Smooth muscle cell (in vitro differentiated cells): Measurements from ENCODE around the gene IGLON5. TPM values are rescaled to one million over a fixed set of nuclear protein-coding genes. Genes with fewer than 3 reads are reported as not detected.

Source experiments
- DNase-seq: peaks from one replicate; lab custom pipeline; 2025; ENCODE audit not compliant: unreplicated experiment; lab: John Stamatoyannopoulos, UW
- H2AFZ ChIP-seq: fragments of 200-600 bp; sonication (generic); 2 replicates; pipeline ENCODE4 v1.6.0; 2016; ENCODE audit warnings: antibody characterized with exemption, low read depth, mild to moderate bottlenecking
- H3F3A ChIP-seq: fragments of 200-600 bp; sonication (generic); 2 replicates; pipeline ENCODE4 v1.6.0; 2017; ENCODE audit warnings: antibody characterized with exemption, low read depth
- H3K27ac ChIP-seq: fragments of 200-600 bp; sonication (generic); 2 replicates; pipeline ENCODE4 v1.5.1; 2016; ENCODE audit warnings: low read depth, mild to moderate bottlenecking
- H3K27me3 ChIP-seq: fragments of 200-600 bp; sonication (generic); 2 replicates; pipeline ENCODE4 v1.6.1; 2016; ENCODE audit warnings: low read depth, mild to moderate bottlenecking
- H3K36me3 ChIP-seq: fragments of 200-600 bp; sonication (generic); 2 replicates; pipeline ENCODE4 v1.5.1; 2016; ENCODE audit warnings: low read depth
- H3K4me1 ChIP-seq: fragments of 200-600 bp; sonication (generic); 2 replicates; pipeline ENCODE4 v1.5.1; 2016; ENCODE audit warnings: low read depth
- H3K4me2 ChIP-seq: fragments of 200-600 bp; sonication (generic); 2 replicates; pipeline ENCODE4 v1.6.0; 2016; ENCODE audit warnings: mild to moderate bottlenecking
- H3K4me3 ChIP-seq: fragments of 200-600 bp; sonication (generic); 2 replicates; pipeline ENCODE4 v1.5.1; 2016; ENCODE audit warnings: mild to moderate bottlenecking
- H3K79me2 ChIP-seq: fragments of 200-600 bp; sonication (generic); 2 replicates; pipeline ENCODE4 v1.6.0; 2016; ENCODE audit warnings: low read depth, mild to moderate bottlenecking
- H3K9ac ChIP-seq: fragments of 200-600 bp; sonication (generic); 2 replicates; pipeline ENCODE4 v1.6.0; 2016; ENCODE audit warnings: low read depth
- H3K9me3 ChIP-seq: fragments of 200-600 bp; sonication (generic); replicated peaks from 2 replicates; pipeline ENCODE4 v1.5.1; 2016; ENCODE audit warnings: low read depth
- H4K20me1 ChIP-seq: fragments of 200-600 bp; sonication (generic); 2 replicates; pipeline ENCODE4 v1.6.0; 2016; ENCODE audit warnings: low read depth
- CTCF ChIP-seq: fragments of 200-600 bp; sonication (generic); IDR thresholded peaks from 2 replicates; pipeline ENCODE4 v1.5.1; 2017; ENCODE audit warnings: borderline replicate concordance, mild to moderate bottlenecking, antibody characterized with exemption; ENCODE audit not compliant: insufficient read depth, poor library complexity, severe bottlenecking
- WGBS: methylation state at CpG from one replicate; pipeline ENCODE4 v1.1.7; 2016; ENCODE audit warnings: low lambda C conversion rate; 5-methylcytosine and 5-hydroxymethylcytosine counted together
- polyA plus RNA-seq: library from polyadenylated mRNA; unstranded; fragments of >200 nt; fragmentation: Nextera tagmentation; extraction: Ambion mirVana; gene quantifications from 2 replicates; pipeline ENCODE4 v1.2.1, GENCODE V29; 2016
- total RNA-seq: library from RNA; depleted of rRNA; stranded (reverse); fragments of >200 nt; gene quantifications from 2 replicates; pipeline ENCODE4 v1.2.3, GENCODE V29; 2014

The IGLON5 gene
- total and polyA plus RNA-seq, 2 experiments from 2014 or later, result 3.5 to 3.8 TPM

- DNase-seq, result peak; percentile 97
- peak overlapping the region; percentile 71 for H3K9ac ChIP-seq
- no peak for TF ChIP-seq CTCF
- peak overlapping the region; percentile 93 for H3K4me3 ChIP-seq
- H3F3A ChIP-seq, result no peaks in the 10 kb centered on the region
- no peaks in the 10 kb centered on the region for H3K36me3 ChIP-seq
- H4K20me1 ChIP-seq, result no peaks in the 10 kb centered on the region
- H3K9me3 ChIP-seq, result no peaks in the 10 kb centered on the region
- H3K4me2 ChIP-seq, result peak overlapping the region; percentile 100
- H3K4me1 ChIP-seq, result peaks cover 22% of the 10 kb centered on the region
- H2AFZ ChIP-seq, result peak overlapping the region; percentile 91
- H3K27me3 ChIP-seq, result no peaks in the 10 kb centered on the region
- H3K27ac ChIP-seq, result peak overlapping the region; percentile 88
- 2% methylated on average over 40 of the region's 64 CpGs for WGBS
- no peaks in the 10 kb centered on the region for H3K79me2 ChIP-seq
Observed at GRCh38 chr19:51367565-51368365, 56.3 kb downstream of the IGLON5 start.

GRCh38 chr19:51368366-51369282 lies 57.2 kb downstream of the IGLON5 start, which contains the start of gene CLDND2:
CLDND2 (minus strand) TSS chr19:51369003; CDS start chr19:51368577, 426 bp downstream.
- peak within 1 kb of the TSS; percentile 47 for H3K27ac ChIP-seq
- no peaks in the 10 kb centered on the region for H4K20me1 ChIP-seq
- H3K36me3 ChIP-seq, result no peaks in the 10 kb centered on the region
- WGBS, result 57% methylated on average over 21 of the region's 23 CpGs
- H3K4me1 ChIP-seq, result peaks cover 22% of the 10 kb centered on the region
- DNase-seq, result no peak
- no peak for TF ChIP-seq CTCF
- H2AFZ ChIP-seq, result peak within 1 kb of the TSS; percentile 91
- H3K9me3 ChIP-seq, result no peaks in the 10 kb centered on the region
- no peaks in the 10 kb centered on the region for H3K27me3 ChIP-seq
- no peaks in the 10 kb centered on the region for H3F3A ChIP-seq
- peak within 1 kb of the TSS; percentile 71 for H3K9ac ChIP-seq
- H3K4me3 ChIP-seq, result peak within 1 kb of the TSS; percentile 93
- H3K79me2 ChIP-seq, result no peaks in the 10 kb centered on the region
- peak within 1 kb of the TSS; percentile 91 for H3K4me2 ChIP-seq

- no peaks in the 10 kb centered on the region for H3F3A ChIP-seq
- no peak overlapping the region for H3K9ac ChIP-seq
- no peaks in the 10 kb centered on the region for H3K79me2 ChIP-seq
- no peak for TF ChIP-seq CTCF
- WGBS, result 88% methylated on average over 4 of the region's 4 CpGs
- no peak overlapping the region for H3K4me3 ChIP-seq
- no peak overlapping the region for H2AFZ ChIP-seq
- no peak for DNase-seq
- no peaks in the 10 kb centered on the region for H3K27me3 ChIP-seq
- H3K4me1 ChIP-seq, result peaks cover 19% of the 10 kb centered on the region
- H3K36me3 ChIP-seq, result no peaks in the 10 kb centered on the region
- H3K9me3 ChIP-seq, result no peaks in the 10 kb centered on the region
- H4K20me1 ChIP-seq, result no peaks in the 10 kb centered on the region
- H3K27ac ChIP-seq, result no peak overlapping the region
- H3K4me2 ChIP-seq, result no peak overlapping the region
Observed at GRCh38 chr19:51370230-51370629, 58.8 kb downstream of the IGLON5 start.
